ENCODE results near the gene CADPS.

The CADPS gene

DNA sequence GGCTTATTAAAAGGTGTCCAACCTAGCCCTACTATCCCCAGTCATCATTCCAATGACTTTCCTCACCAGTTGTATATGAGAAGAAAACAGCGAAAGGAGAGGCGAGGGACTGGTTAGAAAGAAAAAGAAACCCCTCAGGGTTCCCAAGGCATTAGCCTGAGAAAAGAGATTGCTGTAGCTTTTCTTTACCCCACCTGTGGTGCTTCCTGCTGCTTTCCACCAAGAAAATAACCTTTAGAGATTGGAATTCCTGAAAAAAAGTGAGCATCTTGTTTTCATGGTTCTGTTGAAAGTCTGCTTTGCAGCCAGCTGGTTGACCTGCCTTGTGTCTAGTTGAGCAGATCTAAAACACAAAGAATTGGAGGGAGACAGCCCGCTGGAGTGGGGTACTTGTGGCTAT lies 196.4 kb downstream of the CADPS start:
- Histone ChIP-seq H3K27ac (ENCODE audit: low read depth, low read length) (no peak overlapping the region), H3K4me3 (ENCODE audit: low read depth in 1 of 2, low read length in 2 of 2) (no peak overlapping the region), H3K9me3 (ENCODE audit: control insufficient read depth in 1 of 2, low read length in 2 of 2) (no peaks in the 10 kb centered on the region), H3K27me3 (ENCODE audit: control insufficient read depth in 1 of 2, insufficient read depth in 2 of 2, low read length in 2 of 2) (no peaks in the 10 kb centered on the region), H3K4me1 (ENCODE audit: control insufficient read depth in 1 of 2, insufficient read depth in 2 of 2, low read length in 2 of 2) (peaks cover 0 to 9% of the 10 kb centered on the region in 2 donors), H3K9ac (ENCODE audit: low read depth in 1 of 2, low read length in 2 of 2) (no peak overlapping the region), H3K36me3 (ENCODE audit: control insufficient read depth in 1 of 2, insufficient read depth in 2 of 2, low read length in 2 of 2) (no peaks in the 10 kb centered on the region)

DNA sequence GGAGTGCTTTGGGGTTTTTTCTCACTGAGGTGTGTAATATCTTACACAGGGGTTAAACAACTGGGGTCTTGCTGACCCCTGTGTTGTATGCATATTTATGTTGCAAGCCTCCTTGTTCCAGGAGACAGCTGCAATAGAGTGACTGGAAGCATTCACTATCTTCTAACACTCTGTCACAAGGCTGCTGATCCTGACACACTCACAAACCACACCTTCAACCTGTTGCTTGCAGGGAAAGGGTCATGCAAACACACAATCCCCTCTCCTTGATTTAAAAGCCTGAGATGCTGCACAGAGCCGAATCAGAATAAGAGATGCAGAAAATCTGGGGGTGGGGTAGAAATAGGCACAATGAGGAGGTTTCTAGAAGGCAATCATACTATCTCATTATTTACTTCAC lies 197.3 kb downstream of the CADPS start:
- no peaks in the 10 kb centered on the region for H3K27me3 ChIP-seq (ENCODE audit: control insufficient read depth in 1 of 2, insufficient read depth in 2 of 2, low read length in 2 of 2)
- no peak overlapping the region for H3K27ac ChIP-seq (ENCODE audit: low read depth, low read length)
- H3K4me3 ChIP-seq (ENCODE audit: low read depth in 1 of 2, low read length in 2 of 2), result no peak overlapping the region
- peaks cover 0 to 9% of the 10 kb centered on the region in 2 donors for H3K4me1 ChIP-seq (ENCODE audit: control insufficient read depth in 1 of 2, insufficient read depth in 2 of 2, low read length in 2 of 2)
- no peaks in the 10 kb centered on the region for H3K9me3 ChIP-seq (ENCODE audit: control insufficient read depth in 1 of 2, low read length in 2 of 2)
- no peaks in the 10 kb centered on the region for H3K36me3 ChIP-seq (ENCODE audit: control insufficient read depth in 1 of 2, insufficient read depth in 2 of 2, low read length in 2 of 2)
- no peak overlapping the region for H3K9ac ChIP-seq (ENCODE audit: low read depth in 1 of 2, low read length in 2 of 2)

DNA sequence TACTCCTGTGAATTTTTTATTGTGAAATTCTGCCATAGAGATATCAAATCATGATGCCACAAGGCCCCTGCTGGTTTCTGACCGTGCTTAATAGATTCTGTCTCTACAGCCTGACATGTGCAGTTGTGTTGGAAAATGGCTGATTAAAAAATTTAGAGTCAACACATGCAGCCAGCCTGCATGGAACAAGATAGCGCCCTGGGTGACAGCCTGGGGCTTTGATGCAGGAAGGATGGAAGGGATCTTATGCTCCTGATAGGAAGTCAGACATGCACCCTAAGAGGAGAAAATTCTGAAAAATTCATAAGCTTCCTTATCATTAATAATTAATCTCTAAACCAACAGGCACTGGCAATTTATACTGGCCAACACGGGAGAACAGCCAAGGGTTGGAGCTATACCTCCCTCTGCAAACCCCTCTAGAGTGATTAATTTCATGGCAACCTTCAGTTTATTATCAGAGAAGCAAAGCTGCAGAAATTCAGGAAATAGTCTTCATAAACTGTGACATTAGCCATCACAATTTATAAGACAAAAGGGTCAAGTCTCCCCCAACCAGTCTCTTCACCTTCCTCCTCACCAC lies 198.4 kb downstream of the CADPS start:
- H3K36me3 ChIP-seq (ENCODE audit: control insufficient read depth in 1 of 2, insufficient read depth in 2 of 2, low read length in 2 of 2), result no peaks in the 10 kb centered on the region
- H3K4me1 ChIP-seq (ENCODE audit: control insufficient read depth in 1 of 2, insufficient read depth in 2 of 2, low read length in 2 of 2), result peaks cover 0 to 9% of the 10 kb centered on the region in 2 donors
- H3K9ac ChIP-seq (ENCODE audit: low read depth in 1 of 2, low read length in 2 of 2), result no peak overlapping the region
- H3K9me3 ChIP-seq (ENCODE audit: control insufficient read depth in 1 of 2, low read length in 2 of 2), result no peaks in the 10 kb centered on the region
- no peak overlapping the region for H3K4me3 ChIP-seq (ENCODE audit: low read depth in 1 of 2, low read length in 2 of 2)
- H3K27me3 ChIP-seq (ENCODE audit: control insufficient read depth in 1 of 2, insufficient read depth in 2 of 2, low read length in 2 of 2), result no peaks in the 10 kb centered on the region
- no peak overlapping the region for H3K27ac ChIP-seq (ENCODE audit: low read depth, low read length)

DNA sequence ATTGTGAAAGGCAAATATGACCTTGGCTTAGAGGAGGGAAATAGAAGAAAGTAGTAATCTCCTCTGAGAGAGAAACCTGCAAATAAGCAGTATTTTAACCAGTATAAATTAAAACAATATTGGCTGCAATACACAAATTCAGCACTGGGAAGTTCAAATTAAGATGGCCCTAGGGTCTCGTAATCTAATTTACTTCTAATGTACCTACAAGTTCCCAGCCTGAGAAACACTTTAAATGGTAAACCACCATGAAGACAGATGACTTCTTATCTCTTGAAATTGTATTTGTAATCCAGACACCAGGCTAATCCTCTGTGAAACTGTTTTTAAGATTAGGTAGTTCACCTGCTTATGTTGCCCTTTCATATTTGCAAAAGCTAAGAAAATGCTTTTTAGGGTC lies 199.7 kb downstream of the CADPS start:
- H3K9ac ChIP-seq (ENCODE audit: low read depth in 1 of 2, low read length in 2 of 2), result no peak overlapping the region
- no peaks in the 10 kb centered on the region for H3K27me3 ChIP-seq (ENCODE audit: control insufficient read depth in 1 of 2, insufficient read depth in 2 of 2, low read length in 2 of 2)
- no peaks in the 10 kb centered on the region for H3K36me3 ChIP-seq (ENCODE audit: control insufficient read depth in 1 of 2, insufficient read depth in 2 of 2, low read length in 2 of 2)
- H3K4me3 ChIP-seq (ENCODE audit: low read depth in 1 of 2, low read length in 2 of 2), result no peak overlapping the region
- no peaks in the 10 kb centered on the region for H3K9me3 ChIP-seq (ENCODE audit: control insufficient read depth in 1 of 2, low read length in 2 of 2)
- peaks cover 0 to 9% of the 10 kb centered on the region in 2 donors for H3K4me1 ChIP-seq (ENCODE audit: control insufficient read depth in 1 of 2, insufficient read depth in 2 of 2, low read length in 2 of 2)
- H3K27ac ChIP-seq (ENCODE audit: low read depth, low read length), result no peak overlapping the region

DNA sequence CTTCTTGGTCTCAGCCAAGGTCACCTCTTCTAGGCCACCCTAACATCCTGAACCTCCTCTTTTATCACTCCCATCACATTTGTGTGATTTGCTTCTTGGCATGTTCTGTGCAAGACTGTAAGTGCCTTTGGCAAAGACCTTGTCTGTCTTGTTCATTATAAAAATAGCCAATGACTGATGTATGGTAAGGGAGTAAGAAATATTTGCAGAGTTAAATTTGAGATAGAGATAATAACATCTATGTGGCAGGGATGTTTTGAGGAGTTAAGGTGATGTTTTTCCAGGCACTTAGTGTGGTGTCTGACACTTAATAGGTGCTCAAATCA lies 202.3 kb downstream of the CADPS start:
- H3K4me3 ChIP-seq (ENCODE audit: low read depth in 1 of 2, low read length in 2 of 2), result no peak overlapping the region
- H3K27me3 ChIP-seq (ENCODE audit: control insufficient read depth in 1 of 2, insufficient read depth in 2 of 2, low read length in 2 of 2), result no peaks in the 10 kb centered on the region
- H3K9me3 ChIP-seq (ENCODE audit: control insufficient read depth in 1 of 2, low read length in 2 of 2), result no peaks in the 10 kb centered on the region
- no peak overlapping the region for H3K9ac ChIP-seq (ENCODE audit: low read depth in 1 of 2, low read length in 2 of 2)
- peaks cover 0 to 7% of the 10 kb centered on the region in 2 donors for H3K4me1 ChIP-seq (ENCODE audit: control insufficient read depth in 1 of 2, insufficient read depth in 2 of 2, low read length in 2 of 2)
- H3K27ac ChIP-seq (ENCODE audit: low read depth, low read length), result no peak overlapping the region
- no peaks in the 10 kb centered on the region for H3K36me3 ChIP-seq (ENCODE audit: control insufficient read depth in 1 of 2, insufficient read depth in 2 of 2, low read length in 2 of 2)

DNA sequence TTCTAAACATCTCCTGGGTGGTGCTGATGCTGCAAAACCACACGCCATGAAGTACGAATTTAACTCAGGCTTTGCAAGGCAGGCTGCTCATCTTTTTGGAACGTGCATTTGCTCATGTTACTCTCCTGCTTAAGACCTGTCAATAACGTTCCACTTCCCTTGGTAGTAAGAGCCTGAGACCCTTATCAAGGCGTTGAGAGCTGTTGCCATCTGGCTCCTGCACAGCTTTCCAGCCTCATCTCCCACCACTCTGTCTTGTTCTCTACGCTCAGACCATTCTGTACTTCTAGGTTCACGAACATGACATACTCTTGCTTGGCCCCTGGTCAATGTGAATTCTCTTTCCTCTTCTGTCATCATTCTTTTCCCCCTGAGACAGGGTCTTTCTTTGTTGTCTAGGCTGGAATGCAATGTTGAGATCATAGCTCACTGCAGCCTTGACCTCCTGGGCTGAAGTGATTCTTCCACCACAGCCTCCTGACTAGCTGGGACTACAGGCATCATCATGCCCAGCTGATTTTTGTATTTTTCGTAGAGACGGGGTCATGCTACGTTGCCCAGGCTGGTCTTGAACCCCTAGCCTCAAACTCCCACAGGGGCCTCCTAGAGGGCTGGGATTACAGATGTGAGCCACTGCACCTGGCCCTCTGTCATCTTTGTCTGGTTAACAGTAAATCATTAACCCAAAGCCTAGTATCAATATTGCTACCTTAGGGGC lies 202.8 kb downstream of the CADPS start:
- Histone ChIP-seq H3K9ac (ENCODE audit: low read depth in 1 of 2, low read length in 2 of 2) (no peak overlapping the region), H3K4me1 (ENCODE audit: control insufficient read depth in 1 of 2, insufficient read depth in 2 of 2, low read length in 2 of 2) (peaks cover 0 to 2% of the 10 kb centered on the region in 2 donors), H3K27ac (ENCODE audit: low read depth, low read length) (no peak overlapping the region), H3K36me3 (ENCODE audit: control insufficient read depth in 1 of 2, insufficient read depth in 2 of 2, low read length in 2 of 2) (no peaks in the 10 kb centered on the region), H3K27me3 (ENCODE audit: control insufficient read depth in 1 of 2, insufficient read depth in 2 of 2, low read length in 2 of 2) (no peaks in the 10 kb centered on the region), H3K4me3 (ENCODE audit: low read depth in 1 of 2, low read length in 2 of 2) (no peak overlapping the region), H3K9me3 (ENCODE audit: control insufficient read depth in 1 of 2, low read length in 2 of 2) (no peaks in the 10 kb centered on the region)

DNA sequence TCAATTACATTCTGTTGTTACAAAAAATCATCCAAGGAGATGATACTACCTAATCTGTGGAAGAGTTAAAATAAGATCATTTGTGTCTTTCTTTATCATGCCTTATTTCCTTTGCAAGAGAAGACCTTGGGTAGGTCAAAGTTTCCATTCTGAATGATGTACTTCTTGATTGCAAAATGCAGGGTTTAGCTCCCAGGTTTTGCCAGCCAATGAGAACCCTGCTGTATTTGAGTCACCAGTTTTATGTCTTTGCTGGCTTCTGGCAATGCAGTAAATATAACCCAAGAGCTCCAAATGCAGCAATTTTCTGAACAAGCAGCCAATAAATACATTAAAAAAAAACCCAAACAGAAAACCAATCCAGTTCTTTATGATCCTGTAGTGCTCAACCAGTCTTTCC lies 204.9 kb downstream of the CADPS start:
- H3K27me3 ChIP-seq (ENCODE audit: control insufficient read depth in 1 of 2, insufficient read depth in 2 of 2, low read length in 2 of 2), result no peaks in the 10 kb centered on the region

DNA sequence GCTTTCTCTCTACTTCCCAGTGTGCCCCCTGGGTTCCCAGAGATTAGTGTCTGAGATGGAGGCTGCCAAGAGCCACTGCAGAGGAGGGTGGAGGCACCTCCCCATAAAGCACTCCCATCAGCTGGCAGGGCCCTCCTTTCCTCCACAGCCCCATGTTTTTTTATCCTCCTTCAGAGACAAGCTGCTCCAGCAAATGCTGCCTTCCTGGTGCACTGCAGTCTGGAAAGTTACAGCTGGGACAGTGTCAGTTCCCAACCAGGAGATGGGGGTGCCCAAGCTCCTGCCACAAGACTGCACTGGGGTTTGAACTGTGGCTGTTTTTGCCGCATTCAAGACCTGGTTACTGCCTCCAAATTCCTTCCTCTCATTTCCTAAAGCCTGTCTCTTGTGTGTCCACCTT lies 206.1 kb downstream of the CADPS start:
- no peak overlapping the region for H3K27ac ChIP-seq (ENCODE audit: low read depth, low read length)
- H3K4me3 ChIP-seq (ENCODE audit: low read depth in 1 of 2, low read length in 2 of 2), result no peak overlapping the region
- no peak overlapping the region for H3K9ac ChIP-seq (ENCODE audit: low read depth in 1 of 2, low read length in 2 of 2)
- no peaks in the 10 kb centered on the region for H3K27me3 ChIP-seq (ENCODE audit: control insufficient read depth in 1 of 2, insufficient read depth in 2 of 2, low read length in 2 of 2)
- no peaks in the 10 kb centered on the region for H3K4me1 ChIP-seq (ENCODE audit: control insufficient read depth in 1 of 2, insufficient read depth in 2 of 2, low read length in 2 of 2)
- no peaks in the 10 kb centered on the region for H3K36me3 ChIP-seq (ENCODE audit: control insufficient read depth in 1 of 2, insufficient read depth in 2 of 2, low read length in 2 of 2)
- H3K9me3 ChIP-seq (ENCODE audit: control insufficient read depth in 1 of 2, low read length in 2 of 2), result no peaks in the 10 kb centered on the region

More for the DNA sequence above, 204.9 kb downstream of the CADPS start:
- Histone ChIP-seq H3K9me3 (ENCODE audit: control insufficient read depth in 1 of 2, low read length in 2 of 2) (no peaks in the 10 kb centered on the region), H3K27ac (ENCODE audit: low read depth, low read length) (no peak overlapping the region), H3K9ac (ENCODE audit: low read depth in 1 of 2, low read length in 2 of 2) (no peak overlapping the region), H3K4me1 (ENCODE audit: control insufficient read depth in 1 of 2, insufficient read depth in 2 of 2, low read length in 2 of 2) (no peaks in the 10 kb centered on the region), H3K36me3 (ENCODE audit: control insufficient read depth in 1 of 2, insufficient read depth in 2 of 2, low read length in 2 of 2) (no peaks in the 10 kb centered on the region), H3K4me3 (ENCODE audit: low read depth in 1 of 2, low read length in 2 of 2) (no peak overlapping the region)

DNA sequence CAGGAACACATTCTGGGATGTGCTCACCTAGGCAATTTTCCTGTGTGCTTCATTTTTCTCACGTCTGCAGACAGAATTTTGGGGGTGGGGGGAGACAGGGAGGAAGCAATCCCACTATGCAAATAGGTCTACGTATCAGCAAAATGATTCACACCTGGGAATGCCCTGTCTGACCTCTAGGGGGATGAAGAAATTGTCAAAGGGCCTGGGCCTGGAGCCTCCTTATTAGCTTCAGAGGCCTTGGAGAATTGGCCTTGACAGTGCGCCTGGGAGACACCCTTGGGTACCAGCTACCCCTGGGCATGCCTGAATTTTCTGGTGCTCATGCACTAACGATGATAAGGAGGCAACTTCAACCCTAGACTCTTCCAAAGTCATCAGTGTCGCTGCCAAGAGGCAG lies 207.5 kb downstream of the CADPS start:
- Histone ChIP-seq H3K9ac (ENCODE audit: low read depth in 1 of 2, low read length in 2 of 2) (no peak overlapping the region), H3K4me1 (ENCODE audit: control insufficient read depth in 1 of 2, insufficient read depth in 2 of 2, low read length in 2 of 2) (no peaks in the 10 kb centered on the region), H3K4me3 (ENCODE audit: low read depth in 1 of 2, low read length in 2 of 2) (no peak overlapping the region), H3K9me3 (ENCODE audit: control insufficient read depth in 1 of 2, low read length in 2 of 2) (no peaks in the 10 kb centered on the region), H3K27me3 (ENCODE audit: control insufficient read depth in 1 of 2, insufficient read depth in 2 of 2, low read length in 2 of 2) (no peaks in the 10 kb centered on the region), H3K36me3 (ENCODE audit: control insufficient read depth in 1 of 2, insufficient read depth in 2 of 2, low read length in 2 of 2) (no peaks in the 10 kb centered on the region), H3K27ac (ENCODE audit: low read depth, low read length) (no peak overlapping the region)

DNA sequence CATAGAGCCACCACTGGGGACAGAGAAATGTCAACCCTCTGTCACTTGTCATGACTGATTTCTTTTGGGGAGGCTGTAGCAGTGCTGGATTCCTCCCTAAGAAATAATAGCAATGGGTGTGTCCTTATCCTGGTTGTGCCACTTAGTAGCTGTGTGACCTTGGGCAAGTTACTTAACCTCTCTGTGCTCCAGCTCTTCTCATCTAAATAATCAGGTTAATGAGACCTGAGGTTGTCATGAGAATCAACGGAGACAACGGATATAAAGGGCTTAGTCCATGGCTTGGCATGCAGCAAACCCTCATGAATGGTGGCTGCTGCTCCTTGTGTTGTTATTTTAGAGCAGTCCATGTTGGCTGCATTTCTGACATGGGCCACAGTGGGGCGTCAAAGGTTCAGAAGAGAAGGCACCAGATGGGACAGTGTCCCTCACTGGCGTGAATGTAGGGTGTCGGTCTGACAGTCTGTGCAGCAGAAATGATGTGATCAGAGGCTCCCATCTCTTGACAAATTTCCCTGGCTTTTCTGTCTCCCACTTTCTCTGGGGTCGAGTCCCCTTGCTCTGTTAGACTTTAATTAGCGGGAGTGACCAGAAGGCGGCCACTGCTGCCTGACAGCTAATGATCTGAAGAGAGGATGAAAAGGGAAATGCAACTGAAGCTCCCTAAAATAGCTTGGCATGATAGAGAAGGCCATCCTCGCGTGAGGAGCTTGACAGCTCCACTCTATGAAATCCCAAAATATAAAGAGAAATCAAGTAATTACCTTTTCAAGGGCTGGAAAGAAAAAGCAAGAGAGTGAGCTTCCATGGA lies 209.4 kb downstream of the CADPS start:
- Histone ChIP-seq H3K27me3 (ENCODE audit: control insufficient read depth in 1 of 2, insufficient read depth in 2 of 2, low read length in 2 of 2) (no peaks in the 10 kb centered on the region), H3K4me1 (ENCODE audit: control insufficient read depth in 1 of 2, insufficient read depth in 2 of 2, low read length in 2 of 2) (no peaks in the 10 kb centered on the region), H3K9ac (ENCODE audit: low read depth in 1 of 2, low read length in 2 of 2) (no peak overlapping the region), H3K9me3 (ENCODE audit: control insufficient read depth in 1 of 2, low read length in 2 of 2) (no peaks in the 10 kb centered on the region), H3K36me3 (ENCODE audit: control insufficient read depth in 1 of 2, insufficient read depth in 2 of 2, low read length in 2 of 2) (no peaks in the 10 kb centered on the region), H3K27ac (ENCODE audit: low read depth, low read length) (no peak overlapping the region), H3K4me3 (ENCODE audit: low read depth in 1 of 2, low read length in 2 of 2) (no peak overlapping the region)

Data from duodenal mucosa (tissue), 2 donors.